Activated B cell treated with CpG ODN at 0.5 μM for 24 hours (primary cell): Measurements from ENCODE around the gene GATAD1. TPM values are rescaled to one million over a fixed set of nuclear protein-coding genes. Genes with fewer than 3 reads are reported as not detected.
"Not testable (repeated sequence)": the region's sequence is repeated elsewhere in the genome, so short reads cannot be mapped to it uniquely, and the experiment has no call there.

Experiments used
- ATAC-seq: fragments of 200-7000 bp; cut with Tn5 transposase; one replicate; pipeline ENCODE4 v1.10.0; 2021; ENCODE audit warnings: low read depth, mild to moderate bottlenecking, moderate library complexity
- CTCF ChIA-PET: fragments of 350-600 bp; sonication (Branson Sonifier 250); formaldehyde crosslinking; loops from one replicate; lab custom pipeline; 2021; ENCODE audit warnings: antibody characterized with exemption; lab: Charles Lee
- POLR2A ChIA-PET: fragments of 350-600 bp; sonication (Branson Sonifier 250); formaldehyde crosslinking; loops from one replicate; lab custom pipeline; 2021; ENCODE audit warnings: antibody characterized with exemption; lab: Charles Lee
- DNase-seq: peaks from one replicate; pipeline ENCODE4 v3.0.0; 2022
- H3K27ac Mint-ChIP-seq: one replicate; pipeline ENCODE4 v1.8.0; 2020; ENCODE audit warnings: mixed read lengths
- H3K27me3 Mint-ChIP-seq: one replicate; pipeline ENCODE4 v1.8.0; 2021; ENCODE audit warnings: mixed read lengths
- H3K36me3 Mint-ChIP-seq: one replicate; pipeline ENCODE4 v1.8.0; 2021; ENCODE audit warnings: low read depth, mixed read lengths
- H3K4me1 Mint-ChIP-seq: one replicate; pipeline ENCODE4 v1.8.0; 2021; ENCODE audit warnings: mixed read lengths
- H3K4me3 Mint-ChIP-seq: one replicate; pipeline ENCODE4 v1.8.0; 2020; ENCODE audit warnings: mild to moderate bottlenecking, mixed read lengths
- H3K9me3 Mint-ChIP-seq: one replicate; pipeline ENCODE4 v1.8.0; 2020; ENCODE audit warnings: mixed read lengths
- CTCF ChIP-seq: fragments of 200-600 bp; IDR thresholded peaks from one replicate; pipeline ENCODE4 v1.8.0; 2022; ENCODE audit warnings: antibody characterized with exemption, mild to moderate bottlenecking
- intact Hi-C: fragments of 100-400 bp; cut with micrococcal nuclease; formaldehyde crosslinking; loops from one replicate; pipeline ENCODE4 v1.15.1; 2024
- total RNA-seq: library from RNA; stranded (reverse); gene quantifications from 2 replicates; pipeline ENCODE4 v1.2.3, GENCODE V29; 2022

GATAD1 gene
- total RNA-seq, 1 donor from 2014 or later: 36.2 TPM

- DNase-seq (no peak), ATAC-seq (no peak)
- Mint-ChIP-seq H3K4me1 (no peaks in the 10 kb centered on the region), H3K27ac (no peak overlapping the region), H3K27me3 (no peaks in the 10 kb centered on the region), H3K9me3 (no peaks in the 10 kb centered on the region), H3K4me3 (no peak overlapping the region), H3K36me3 (peaks cover 19% of the 10 kb centered on the region)
- CTCF ChIA-PET: no interaction called here
- no peak for TF ChIP-seq CTCF
- POLR2A ChIA-PET: no interaction called here
- intact Hi-C loops: no loop called here
Measured at GRCh38 chr7:92403760-92404074, 43.6 kb upstream of the GATAD1 start.

GRCh38 chr7:92404170-92404614, 43.1 kb upstream of the GATAD1 start:
- no peak for DNase-seq
- Mint-ChIP-seq H3K36me3 (peaks cover 15% of the 10 kb centered on the region), H3K4me3 (no peak overlapping the region), H3K27ac (no peak overlapping the region), H3K27me3 (no peaks in the 10 kb centered on the region), H3K4me1 (no peaks in the 10 kb centered on the region), H3K9me3 (no peaks in the 10 kb centered on the region)
- CTCF ChIA-PET: no interaction called here
- no peak for ATAC-seq
- intact Hi-C loops: no loop called here
- POLR2A ChIA-PET: no interaction called here
- no peak for TF ChIP-seq CTCF

GRCh38 chr7:92409357-92409756, 37.9 kb upstream of the GATAD1 start:
- peaks cover 2% of the 10 kb centered on the region for H3K9me3 Mint-ChIP-seq
- no peak for TF ChIP-seq CTCF
- ATAC-seq: no peak
- ChIA-PET POLR2A (no interaction called here), CTCF (no interaction called here)
- intact Hi-C loops: no loop called here
- no peaks in the 10 kb centered on the region for H3K36me3 Mint-ChIP-seq
- H3K27ac Mint-ChIP-seq: no peak overlapping the region
- H3K27me3 Mint-ChIP-seq: peaks cover 6% of the 10 kb centered on the region
- no peaks in the 10 kb centered on the region for H3K4me1 Mint-ChIP-seq
- no peak for DNase-seq
- no peak overlapping the region for H3K4me3 Mint-ChIP-seq

- H3K36me3 Mint-ChIP-seq, intact Hi-C loops, CTCF ChIA-PET, H3K27me3 Mint-ChIP-seq, H3K27ac Mint-ChIP-seq, POLR2A ChIA-PET, H3K9me3 Mint-ChIP-seq, ATAC-seq, DNase-seq, H3K4me1 Mint-ChIP-seq, H3K4me3 Mint-ChIP-seq: not testable (repeated sequence)
Measured at GRCh38 chr7:92410162-92410561, 37.1 kb upstream of the GATAD1 start.

- no peak for ATAC-seq
- H3K36me3 Mint-ChIP-seq: no peaks in the 10 kb centered on the region
- H3K9me3 Mint-ChIP-seq: peaks cover 2% of the 10 kb centered on the region
- ChIA-PET CTCF (no interaction called here), POLR2A (no interaction called here)
- TF ChIP-seq CTCF: no peak
- no peak for DNase-seq
- H3K4me1 Mint-ChIP-seq: no peaks in the 10 kb centered on the region
- H3K27me3 Mint-ChIP-seq: peaks cover 6% of the 10 kb centered on the region
- H3K4me3 Mint-ChIP-seq: no peak overlapping the region
- intact Hi-C loops: no loop called here
- H3K27ac Mint-ChIP-seq: no peak overlapping the region
Measured at GRCh38 chr7:92412745-92413144, 34.5 kb upstream of the GATAD1 start.

- peaks cover 6% of the 10 kb centered on the region for H3K27me3 Mint-ChIP-seq
- ChIA-PET CTCF (interaction anchor here (1.1 kb wide), 1 partner anchor 13 kb away, joined by 3 read pairs; no protein-coding TSS in a partner anchor), POLR2A (no interaction called here)
- peaks cover 2% of the 10 kb centered on the region for H3K9me3 Mint-ChIP-seq
- H3K4me3 Mint-ChIP-seq: no peak overlapping the region
- no peak for ATAC-seq
- no peak for TF ChIP-seq CTCF
- H3K36me3 Mint-ChIP-seq: no peaks in the 10 kb centered on the region
- DNase-seq: no peak
- H3K4me1 Mint-ChIP-seq: no peaks in the 10 kb centered on the region
- intact Hi-C loops: no loop called here
- H3K27ac Mint-ChIP-seq: no peak overlapping the region
Measured at GRCh38 chr7:92413550-92413949, 33.7 kb upstream of the GATAD1 start.
